Suprapubic skin (tissue), 4 donors: ENCODE data around the gene GAS6.

Experiments used
- CTCF ChIP-seq, 2 donors: fragments of 200-600 bp in 1 of 2; fragments of 450-650 bp in 1 of 2; sonication (generic) in 1 of 2; IDR thresholded peaks; one replicate each; pipeline ENCODE4 v1.5.1; 2016 to 2019; ENCODE audit warnings: antibody characterized with exemption in 2 of 2, mild to moderate bottlenecking in 1 of 2, moderate library complexity in 1 of 2
- EP300 ChIP-seq: sonication (generic); formaldehyde crosslinking; IDR thresholded peaks from one replicate; pipeline ENCODE4 v1.6.1; 2017; ENCODE audit warnings: antibody characterized with exemption
- POLR2A ChIP-seq, 2 donors: fragments of 450-650 bp; IDR thresholded peaks; one replicate each; pipeline ENCODE4 v1.6.1; 2017; ENCODE audit warnings: antibody characterized with exemption in 2 of 2, mild to moderate bottlenecking in 2 of 2, moderate library complexity in 2 of 2
- POLR2AphosphoS5 ChIP-seq, 3 donors: sonication (generic); formaldehyde crosslinking; IDR thresholded peaks; one replicate each; pipeline ENCODE4 v1.6.1; 2017; ENCODE audit warnings: antibody characterized with exemption in 3 of 3

- TF ChIP-seq CTCF (IDR thresholded peaks at IDR 0.05) (no peak), POLR2AphosphoS5 (IDR thresholded peaks at IDR 0.05) (no peak), POLR2A (IDR thresholded peaks at IDR 0.05) (no peak), EP300 (no peak)
Observed at GRCh38 chr13:113800576-113800926, 63.3 kb downstream of the GAS6 start.
